Epidermal melanocyte (primary cell): ENCODE data around the gene CLDN15.
"Not testable (repeated sequence)": the region's sequence is repeated elsewhere in the genome, so short reads cannot be mapped to it uniquely, and the experiment has no call there.

Experiments
- DNase-seq: peaks from one replicate; pipeline ENCODE4 v3.0.0; 2011; ENCODE audit warnings: low spot score; ENCODE audit not compliant: insufficient read length

The CLDN15 gene

GRCh38 chr7:101200504-101200861 lies 37.1 kb downstream of the CLDN15 start:
- DNase-seq, result no peak

- not testable (repeated sequence) for DNase-seq
Observed at GRCh38 chr7:101199522-101199921, 38.1 kb downstream of the CLDN15 start.

GRCh38 chr7:101198476-101198875 lies 39.1 kb downstream of the CLDN15 start:
- no peak for DNase-seq

GRCh38 chr7:101197991-101198390 lies 39.6 kb downstream of the CLDN15 start:
- DNase-seq, result no peak

- DNase-seq, result no peak
Observed at GRCh38 chr7:101195884-101196283, 41.7 kb downstream of the CLDN15 start.

GRCh38 chr7:101189109-101189508 lies 48.5 kb downstream of the CLDN15 start:
- DNase-seq, result no peak

- no peak for DNase-seq
Observed at GRCh38 chr7:101186844-101187428, 50.7 kb downstream of the CLDN15 start.

GRCh38 chr7:101186194-101186593 lies 51.4 kb downstream of the CLDN15 start:
- no peak for DNase-seq

- no peak for DNase-seq
Observed at GRCh38 chr7:101185258-101185839, 52.3 kb downstream of the CLDN15 start.
